Body of pancreas (tissue), 4 donors: ENCODE results near the gene F12. TPM values are rescaled to one million over a fixed set of nuclear protein-coding genes. Genes with fewer than 3 reads are reported as not detected.

Experiments used
- ATAC-seq: fragments of 150-250 bp; one replicate; pipeline ENCODE4 v1.9.1; 2016
- DNase-seq, 4 donors: peaks; one replicate each; pipeline ENCODE4 v3.0.0-alpha.2; 2019
- H3K27ac ChIP-seq, 4 donors: fragments of 200-600 bp; sonication (generic); 1 replicate in 3 of 4; 2 replicates in 1 of 4; pipeline versions ENCODE4 v1.5.1 to v1.6.1; 2016 to 2019; ENCODE audit warnings: mild to moderate bottlenecking in 1 of 4, mixed read lengths in 1 of 4, moderate library complexity in 1 of 4
- H3K27me3 ChIP-seq, 2 donors: fragments of 200-600 bp; sonication (generic); one replicate each; pipeline ENCODE4 v1.6.0; 2016; ENCODE audit warnings: mild to moderate bottlenecking in 1 of 2
- H3K36me3 ChIP-seq, 2 donors: fragments of 200-600 bp; sonication (generic); replicated peaks in 1 of 2; 2 replicates each; pipeline ENCODE4 v1.5.1; 2016; ENCODE audit warnings: low read depth in 2 of 2; ENCODE audit not compliant: insufficient read depth in 1 of 2
- H3K4me1 ChIP-seq: fragments of 200-600 bp; sonication (generic); one replicate; pipeline ENCODE4 v1.6.0; 2016
- H3K4me3 ChIP-seq, 2 donors: fragments of 200-600 bp; sonication (generic); 1 replicate in 1 of 2; 2 replicates in 1 of 2; pipeline ENCODE4 v1.5.1; 2016 to 2019
- H3K9me3 ChIP-seq, 3 donors: fragments of 200-600 bp; sonication (generic); 1 replicate in 2 of 3; 2 replicates in 1 of 3; pipeline ENCODE4 v1.5.1; 2016
- POLR2A ChIP-seq, 3 donors: fragments of 450-650 bp; IDR thresholded peaks; one replicate each; pipeline ENCODE4 v1.6.1; 2016; ENCODE audit warnings: antibody characterized with exemption in 3 of 3, mild to moderate bottlenecking in 2 of 3
- WGBS, 2 donors: methylation state at CpG; one replicate each; pipeline ENCODE4 v1.1.5; 2017; 5-methylcytosine and 5-hydroxymethylcytosine counted together
- intact Hi-C: fragments of 100-400 bp; cut with DNase I; formaldehyde crosslinking; loops from one replicate; pipeline ENCODE4 v1.15.1; 2023
- total RNA-seq, 2 donors: library from RNA; depleted of rRNA; stranded (reverse); fragments of >200 nt; gene quantifications; one replicate each; pipeline ENCODE4 v1.1.0, GENCODE V29; 2016
- TF ChIP-seq, protein P1 (sequence below), 7 experiments: fragments of 450-650 bp in 4 of 7; fragments of 200-600 bp in 3 of 7; sonication (generic) in 3 of 7; IDR thresholded peaks; one replicate each; pipeline ENCODE4 v1.5.1; 2016 to 2019; ENCODE audit warnings: antibody characterized with exemption in 7 of 7

F12 gene
- total RNA-seq, result 1 to 10 TPM in 1 of 2 donors, under 1 TPM in 1; 0.33 to 4.4 TPM

DNA sequence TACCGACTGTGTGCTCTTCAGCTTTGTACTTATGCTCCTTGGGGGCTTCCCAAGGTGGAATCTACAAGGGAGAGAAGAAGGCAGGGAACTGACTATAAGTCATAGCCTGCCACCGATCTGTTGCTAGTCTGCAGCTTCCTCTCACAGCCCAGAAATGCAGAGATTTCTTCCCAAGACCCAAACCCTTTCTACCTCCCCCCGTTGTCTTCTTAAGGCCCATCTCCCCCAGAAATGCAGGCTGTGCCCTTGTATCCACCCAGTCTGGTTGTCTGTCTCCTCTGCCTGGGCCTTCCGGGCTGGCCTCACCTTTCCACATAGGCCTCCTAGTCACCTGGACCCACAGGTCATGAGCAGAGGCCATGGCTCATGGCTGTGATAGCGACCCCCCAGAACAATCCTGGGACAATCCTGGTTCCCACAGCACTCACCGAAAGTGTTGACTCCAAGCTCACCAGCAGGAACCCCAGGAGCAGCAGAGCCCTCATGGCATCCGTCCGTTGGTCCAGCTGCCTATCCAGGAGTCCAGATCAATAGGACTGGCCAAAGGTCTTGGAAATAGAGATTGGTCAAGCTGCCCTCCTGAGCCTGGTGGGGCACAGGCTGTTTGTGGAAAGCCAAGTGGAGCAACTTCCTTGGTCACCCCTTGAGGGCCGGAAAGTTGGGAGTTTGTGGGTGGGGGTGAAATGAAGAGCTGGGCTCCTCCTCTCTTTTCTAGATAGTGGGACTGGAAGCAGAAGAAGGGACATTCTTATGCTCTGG is at the start of gene F12:
F12 (minus strand) TSS at position 522 of the 759 bp plus-strand sequence; CDS start at position 485, 37 bp downstream.
- intact Hi-C loops, result no loop called here

DNA sequence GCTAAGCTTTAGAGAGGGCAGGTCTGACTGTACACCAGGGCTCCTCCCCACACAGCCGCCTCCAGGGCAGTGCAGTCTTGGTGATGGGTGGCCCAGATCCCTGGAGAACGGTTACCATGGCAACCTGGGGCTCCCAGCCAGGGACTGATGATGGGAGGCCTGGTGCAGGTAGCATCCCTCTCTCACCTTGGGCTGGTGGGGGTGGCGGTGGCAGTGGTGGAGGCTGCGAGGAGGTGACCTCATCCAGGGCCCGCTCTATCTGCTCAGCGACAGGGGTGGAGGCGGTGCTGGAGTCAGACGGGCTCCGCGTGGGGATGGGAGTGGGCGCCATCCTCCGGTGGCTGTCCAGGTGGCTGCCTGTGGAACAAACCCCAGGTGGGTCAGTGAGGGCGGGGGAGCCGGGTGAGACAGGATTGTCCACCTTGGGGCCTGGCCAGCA is 49.6 kb upstream of the F12 start:
- Histone ChIP-seq H3K36me3 (no peaks in the 10 kb centered on the region), H3K27ac (no peak overlapping the region), H3K27me3 (no peaks in the 10 kb centered on the region), H3K4me3 (no peak overlapping the region), H3K4me1 (peaks cover 16% of the 10 kb centered on the region), H3K9me3 (no peaks in the 10 kb centered on the region)
- TF ChIP-seq, protein P1, sequence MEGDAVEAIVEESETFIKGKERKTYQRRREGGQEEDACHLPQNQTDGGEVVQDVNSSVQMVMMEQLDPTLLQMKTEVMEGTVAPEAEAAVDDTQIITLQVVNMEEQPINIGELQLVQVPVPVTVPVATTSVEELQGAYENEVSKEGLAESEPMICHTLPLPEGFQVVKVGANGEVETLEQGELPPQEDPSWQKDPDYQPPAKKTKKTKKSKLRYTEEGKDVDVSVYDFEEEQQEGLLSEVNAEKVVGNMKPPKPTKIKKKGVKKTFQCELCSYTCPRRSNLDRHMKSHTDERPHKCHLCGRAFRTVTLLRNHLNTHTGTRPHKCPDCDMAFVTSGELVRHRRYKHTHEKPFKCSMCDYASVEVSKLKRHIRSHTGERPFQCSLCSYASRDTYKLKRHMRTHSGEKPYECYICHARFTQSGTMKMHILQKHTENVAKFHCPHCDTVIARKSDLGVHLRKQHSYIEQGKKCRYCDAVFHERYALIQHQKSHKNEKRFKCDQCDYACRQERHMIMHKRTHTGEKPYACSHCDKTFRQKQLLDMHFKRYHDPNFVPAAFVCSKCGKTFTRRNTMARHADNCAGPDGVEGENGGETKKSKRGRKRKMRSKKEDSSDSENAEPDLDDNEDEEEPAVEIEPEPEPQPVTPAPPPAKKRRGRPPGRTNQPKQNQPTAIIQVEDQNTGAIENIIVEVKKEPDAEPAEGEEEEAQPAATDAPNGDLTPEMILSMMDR (IDR thresholded peaks at IDR 0.05), result no peak
- no peak for TF ChIP-seq POLR2A (IDR thresholded peaks at IDR 0.05)
- DNase-seq (no peak), ATAC-seq (no peak)
- intact Hi-C loops, result no loop called here
- WGBS, 2 donors, result 89 to 100% methylated on average over 2 to 14 of the region's 14 CpGs

More for the DNA sequence above, at the start of gene F12:
- no peaks in the 10 kb centered on the region for H3K36me3 ChIP-seq
- H3K4me1 ChIP-seq, result peaks cover 7% of the 10 kb centered on the region
- WGBS, 2 donors, result 77 to 82% methylated on average over 8 to 9 of the region's 9 CpGs
- no peak within 1 kb of the TSS for H3K27ac ChIP-seq
- ATAC-seq (no peak), DNase-seq (no peak)
- H3K4me3 ChIP-seq, result no peak within 1 kb of the TSS
- H3K27me3 ChIP-seq, result no peaks in the 10 kb centered on the region
- TF ChIP-seq POLR2A (IDR thresholded peaks at IDR 0.05), result no peak
- TF ChIP-seq, protein P1 (IDR thresholded peaks at IDR 0.05), result no peak
- H3K9me3 ChIP-seq, result no peaks in the 10 kb centered on the region

DNA sequence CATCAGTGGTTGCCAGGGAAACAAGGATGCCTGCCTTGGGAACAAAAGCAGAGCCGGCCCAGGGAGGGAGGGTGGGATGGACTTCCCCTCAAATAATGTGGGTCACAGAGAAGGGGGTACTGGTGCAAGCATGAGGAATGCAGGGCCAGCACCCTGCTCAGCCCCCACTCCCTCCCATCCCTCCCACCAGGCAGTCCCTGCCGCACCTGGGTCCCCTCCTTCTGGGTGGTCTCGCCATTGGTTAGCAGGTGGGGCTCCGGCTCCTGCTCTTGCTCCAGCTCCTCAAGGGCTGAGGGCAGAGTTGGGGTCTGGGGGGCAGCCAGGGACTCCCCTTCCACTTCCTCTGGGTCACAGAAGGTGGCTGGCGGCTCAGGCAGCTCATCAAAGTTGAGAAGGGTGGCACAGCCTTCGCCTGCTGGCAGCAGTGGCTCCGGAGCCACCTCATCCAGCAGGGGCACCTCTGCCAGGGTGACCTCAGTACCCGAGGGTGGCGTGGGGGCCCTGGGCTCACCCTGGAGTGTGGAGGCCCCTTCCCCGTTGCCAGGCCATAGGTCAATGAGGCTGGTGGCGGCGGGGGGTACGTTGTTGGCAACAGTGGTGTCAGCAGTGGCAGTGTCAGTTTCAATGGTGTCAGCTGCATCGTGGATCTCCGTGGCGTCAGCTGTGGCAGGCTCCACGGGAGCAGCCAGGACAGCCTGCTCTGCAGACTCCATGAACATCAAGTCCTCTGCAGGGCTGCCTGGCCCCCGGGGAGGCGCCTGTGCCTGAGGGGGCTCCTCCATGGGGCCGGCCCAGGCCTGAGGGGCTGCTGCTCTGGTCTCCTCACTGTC is 48.7 kb upstream of the F12 start:
- ATAC-seq (no peak), DNase-seq (no peak)
- Histone ChIP-seq H3K4me3 (no peak overlapping the region), H3K27me3 (no peaks in the 10 kb centered on the region), H3K4me1 (peaks cover 19% of the 10 kb centered on the region), H3K36me3 (no peaks in the 10 kb centered on the region), H3K9me3 (no peaks in the 10 kb centered on the region), H3K27ac (no peak overlapping the region)
- WGBS, 2 donors, result 85 to 100% methylated on average over 3 to 15 of the region's 20 CpGs
- intact Hi-C loops, result no loop called here
- TF ChIP-seq, protein P1 (IDR thresholded peaks at IDR 0.05), result peak in 1 of 7 experiments; percentile 0
- no peak for TF ChIP-seq POLR2A (IDR thresholded peaks at IDR 0.05)

DNA sequence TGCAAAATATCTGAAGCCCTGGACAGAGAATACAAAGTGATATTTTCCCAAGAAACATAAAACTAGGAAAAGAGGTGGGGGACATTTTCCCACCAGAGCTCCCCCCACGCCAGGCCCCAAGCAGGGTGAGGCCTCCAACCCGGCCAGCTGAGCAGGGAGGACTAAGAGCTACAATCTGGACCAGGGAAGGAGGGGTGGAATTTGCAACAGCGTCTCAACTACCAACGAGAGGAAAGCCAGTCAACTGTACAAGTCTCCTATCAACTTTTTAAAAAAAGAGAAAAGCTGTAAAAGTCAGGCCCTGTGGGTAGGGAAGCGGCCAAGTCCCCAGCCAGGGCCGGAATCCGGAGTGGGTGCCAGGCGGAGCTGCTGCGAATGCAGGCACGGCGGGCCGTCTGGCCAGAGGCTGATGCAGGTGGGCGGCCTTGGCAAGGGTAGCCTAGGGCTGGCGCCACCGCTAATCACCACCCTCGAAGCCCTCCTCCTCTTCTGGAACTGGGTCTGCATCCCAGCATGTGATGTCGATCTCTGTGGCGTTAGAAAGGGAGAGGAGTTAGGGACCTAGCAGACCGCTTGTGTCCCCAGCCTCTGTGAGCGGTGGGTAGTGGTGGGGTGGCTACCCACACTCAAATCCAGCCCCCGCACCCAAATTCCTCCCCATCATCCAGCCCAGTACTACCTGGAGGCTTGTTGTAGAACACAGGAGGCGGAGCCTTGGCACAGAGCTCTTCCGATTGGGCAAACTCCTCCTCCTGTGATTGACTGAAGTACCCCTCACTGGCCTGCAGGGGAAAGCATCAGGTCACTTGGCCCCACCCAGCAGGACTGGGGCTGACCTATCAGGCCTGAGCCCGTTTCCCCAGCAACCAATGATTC is 47.9 kb upstream of the F12 start:
- peak overlapping the region in 2 of 4 donors; percentile 4 to 14 for H3K27ac ChIP-seq
- intact Hi-C loops, result no loop called here
- H3K36me3 ChIP-seq, result no peaks in the 10 kb centered on the region
- ATAC-seq (peak; percentile 47), DNase-seq (peak; percentile 74 to 93 (median 84))
- H3K27me3 ChIP-seq, result no peaks in the 10 kb centered on the region
- H3K4me3 ChIP-seq, result no peak overlapping the region
- peaks cover 19% of the 10 kb centered on the region for H3K4me1 ChIP-seq
- WGBS, 2 donors, result 71 to 80% methylated on average over 19 to 21 of the region's 24 CpGs
- TF ChIP-seq, protein P1 (IDR thresholded peaks at IDR 0.05), result peak in 6 of 7 experiments; percentile 31 to 70 (median 66)
- no peak for TF ChIP-seq POLR2A (IDR thresholded peaks at IDR 0.05)
- H3K9me3 ChIP-seq, result no peaks in the 10 kb centered on the region
